Umbilical cord (tissue), 2 donors: ENCODE measurements around the gene KCNH1. TPM values are rescaled to one million over a fixed set of nuclear protein-coding genes. Genes with fewer than 3 reads are reported as not detected.

Experiments used
- DNase-seq: peaks from one replicate; pipeline ENCODE4 v3.0.0-alpha.2; 2015; ENCODE audit warnings: low spot score
- total RNA-seq: library from RNA; depleted of rRNA; stranded (reverse); fragments of >200 nt; gene quantifications from one replicate; pipeline ENCODE4 v1.2.3, GENCODE V29; 2014; ENCODE audit warnings: low replicate concordance; ENCODE audit not compliant: insufficient read depth

KCNH1 gene
- total RNA-seq, 1 donor from 2014 or later, result 1.2 TPM

DNA sequence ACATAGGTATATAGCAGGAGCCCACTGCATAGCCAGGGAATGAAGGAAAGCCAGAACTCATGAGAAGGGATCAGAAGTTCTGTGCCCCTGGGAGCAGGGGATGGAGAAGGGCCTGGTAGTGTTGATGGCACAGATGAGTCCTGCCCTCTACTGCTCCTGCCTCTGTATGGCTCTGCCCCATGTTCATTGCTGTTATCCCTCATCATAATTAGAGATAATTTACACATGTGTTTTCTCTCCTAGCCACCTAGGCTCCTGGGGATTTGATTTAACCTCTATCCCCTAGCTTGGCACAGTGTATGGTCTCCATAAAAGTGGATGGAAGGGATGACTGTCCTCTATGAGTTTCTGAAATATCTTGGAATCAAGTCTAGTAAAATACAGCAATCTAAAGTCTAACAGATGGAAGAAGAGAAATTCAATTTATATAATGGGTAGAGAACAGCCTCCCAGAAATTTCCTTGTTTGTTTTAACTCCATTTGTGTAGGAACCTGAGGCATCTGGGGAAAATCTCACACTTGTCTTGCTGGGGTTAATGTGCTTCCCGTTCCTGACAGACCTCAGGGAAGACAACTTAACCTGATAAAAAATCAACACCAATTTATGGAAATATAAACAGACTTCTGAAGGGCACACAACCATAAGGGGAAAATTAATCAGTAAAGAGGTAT, 411.4 kb downstream of the KCNH1 start:
- DNase-seq, result no peak

DNA sequence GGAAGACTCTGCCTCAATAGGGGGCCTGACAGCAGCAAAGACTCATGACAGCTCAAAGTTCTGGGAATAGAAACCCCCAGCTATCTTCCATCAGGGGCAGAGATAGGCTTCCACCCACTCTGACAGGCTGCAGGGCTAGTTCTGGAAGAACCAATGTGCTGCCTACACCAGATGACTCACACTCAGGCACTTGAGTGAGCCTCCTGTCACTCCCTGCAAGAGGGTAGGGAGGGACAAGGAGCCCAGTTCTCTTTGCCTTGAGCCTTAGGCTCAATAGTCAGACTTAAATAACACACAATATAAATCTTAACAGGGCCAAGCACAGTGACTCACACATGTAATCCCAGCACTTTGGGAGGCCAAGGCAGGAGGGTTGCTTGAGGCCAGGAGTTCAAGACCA, 418.9 kb downstream of the KCNH1 start:
- no peak for DNase-seq

DNA sequence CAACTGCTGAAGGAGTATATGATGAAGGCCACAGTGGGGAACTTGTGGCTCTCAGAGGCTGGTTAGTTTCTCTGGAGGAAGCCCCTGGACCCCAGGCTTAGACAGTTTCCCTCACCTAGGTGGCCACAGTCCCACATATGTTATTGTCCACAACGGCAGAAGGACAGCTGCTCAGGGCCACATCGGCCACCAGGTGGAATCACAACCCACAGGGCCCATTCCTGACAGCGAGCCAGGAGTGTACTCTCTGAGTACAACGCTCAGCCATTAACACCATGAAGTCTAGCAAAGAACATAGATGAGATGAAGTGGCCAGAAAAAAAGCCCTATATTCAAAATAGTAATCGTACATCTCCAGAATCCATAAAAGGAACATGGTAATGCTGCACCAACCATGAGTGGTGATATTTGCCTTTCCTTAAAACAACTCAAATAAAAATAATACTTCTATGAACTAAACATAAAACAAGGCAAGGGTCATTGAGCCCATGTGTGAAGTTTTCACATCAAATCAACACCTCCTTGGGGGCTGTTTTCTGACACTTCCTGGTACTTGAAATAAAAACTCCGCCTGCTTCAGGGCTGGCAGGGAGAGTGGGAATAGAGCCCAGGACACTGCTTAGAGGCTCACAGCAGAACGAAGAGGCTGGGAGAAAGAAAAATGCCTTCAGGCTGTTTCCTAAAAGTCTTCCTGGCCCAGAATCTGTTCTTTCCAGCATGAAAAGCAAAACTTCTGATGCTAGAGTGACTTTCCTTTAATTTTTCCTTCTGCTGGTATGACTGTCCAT, 421.9 kb downstream of the KCNH1 start:
- DNase-seq, result no peak

- DNase-seq, result no peak
These were observed 424.2 kb downstream of the KCNH1 start for GRCh38 chr1:210709701-210710100.

DNA sequence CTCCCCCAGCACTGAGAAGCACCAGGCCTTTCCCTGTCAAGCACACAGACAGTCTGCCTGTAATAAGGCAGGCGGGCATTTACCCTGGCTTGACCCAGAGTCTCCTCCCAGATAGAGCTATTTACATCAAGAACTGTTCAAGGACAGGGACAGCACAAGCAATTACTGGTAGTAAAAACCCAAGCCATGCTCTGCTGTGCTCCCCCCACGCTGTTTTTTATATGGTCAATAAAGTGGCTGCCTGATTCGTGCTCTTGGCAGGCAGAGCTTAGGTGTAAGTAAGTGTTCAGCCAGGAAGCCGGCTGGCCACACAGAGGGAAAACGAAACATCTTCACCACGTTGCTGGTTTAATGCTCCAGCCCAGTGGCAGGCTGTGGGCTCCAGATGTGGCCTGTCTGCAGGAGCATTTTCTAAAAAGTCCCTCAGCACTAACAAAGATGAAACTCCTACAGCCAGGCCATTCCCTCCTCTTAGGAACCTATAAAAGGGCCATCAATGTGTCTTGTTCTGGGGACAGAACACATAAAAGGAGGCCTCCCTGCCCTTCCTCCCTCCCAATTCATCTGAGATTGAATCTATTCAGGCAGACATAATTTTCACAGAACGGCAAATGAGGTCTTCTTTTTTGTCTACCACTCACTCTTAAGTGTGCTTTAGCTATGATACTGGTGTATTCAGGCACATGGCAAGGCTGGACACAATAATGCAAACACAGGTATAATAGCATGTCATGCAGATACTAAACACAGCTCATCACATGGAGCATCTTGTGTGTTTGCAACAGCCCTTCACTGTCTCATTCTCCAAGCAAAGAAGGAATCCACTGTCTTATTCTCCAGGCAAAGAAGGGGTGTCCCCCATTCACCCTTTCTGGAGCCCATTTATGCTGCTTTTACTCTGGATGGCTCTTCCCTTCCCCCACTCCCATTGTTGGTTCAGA, 426.4 kb downstream of the KCNH1 start:
- DNase-seq, result no peak

DNA sequence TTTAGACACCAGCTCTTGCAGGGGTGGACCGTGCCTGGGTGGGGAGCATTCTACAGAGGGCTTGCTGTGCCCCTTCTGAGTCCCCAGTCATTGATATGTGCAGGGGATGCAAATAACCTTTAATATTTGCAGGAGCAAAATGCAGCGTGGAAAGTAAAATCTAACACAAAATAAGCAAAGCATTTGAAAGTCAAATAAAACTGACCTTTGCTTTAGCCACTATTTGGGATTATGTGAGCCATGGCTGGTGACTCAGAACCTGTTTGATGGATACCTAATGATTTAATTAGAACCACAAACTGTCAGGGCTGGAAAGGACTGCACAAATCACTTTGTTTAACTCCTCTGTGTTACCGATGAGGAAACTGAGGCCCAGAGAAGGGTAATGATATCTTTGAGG, 427.7 kb downstream of the KCNH1 start:
- DNase-seq, result no peak

- DNase-seq, result peak; percentile 64
These were observed 428.9 kb downstream of the KCNH1 start for GRCh38 chr1:210705086-210705485.

DNA sequence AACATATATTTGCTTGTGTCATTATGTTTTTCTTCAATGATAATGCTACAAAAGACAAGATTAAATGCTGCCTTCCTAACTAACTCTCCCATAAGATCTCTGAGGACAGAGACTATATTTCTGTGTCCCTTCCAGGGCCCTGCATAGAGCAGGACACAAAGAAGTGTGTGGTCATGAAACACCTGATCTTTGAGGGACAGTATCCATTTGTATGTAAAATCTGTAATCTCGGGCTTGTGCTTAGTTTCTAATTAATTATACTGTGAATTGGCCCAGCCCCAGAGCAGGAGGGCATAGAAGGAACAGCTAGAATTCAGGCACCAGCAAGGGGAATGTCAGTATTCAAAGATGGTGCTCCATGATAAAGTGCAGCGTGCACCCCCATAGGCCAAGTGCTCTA, 430.4 kb downstream of the KCNH1 start:
- no peak for DNase-seq

DNA sequence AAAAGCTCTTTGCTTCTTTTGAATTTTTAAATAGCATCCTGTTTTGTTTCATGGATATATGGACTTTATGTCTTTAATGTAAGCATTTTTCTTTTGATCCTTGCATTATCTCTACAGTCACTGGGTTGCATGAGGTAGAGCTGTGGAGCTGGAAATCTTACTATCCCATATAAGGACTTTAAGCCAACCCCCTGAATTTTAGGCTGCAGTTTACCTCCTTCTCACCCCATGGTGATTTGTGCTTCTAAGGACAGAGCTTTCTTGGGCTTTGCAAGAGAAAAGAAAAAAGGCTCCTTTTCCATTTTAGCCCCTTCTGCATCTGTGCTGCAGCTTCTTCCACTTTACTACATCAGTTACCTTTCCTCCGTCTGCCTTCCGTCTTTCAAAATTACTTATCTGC, 431.4 kb downstream of the KCNH1 start:
- DNase-seq, result peak; percentile 82

DNA sequence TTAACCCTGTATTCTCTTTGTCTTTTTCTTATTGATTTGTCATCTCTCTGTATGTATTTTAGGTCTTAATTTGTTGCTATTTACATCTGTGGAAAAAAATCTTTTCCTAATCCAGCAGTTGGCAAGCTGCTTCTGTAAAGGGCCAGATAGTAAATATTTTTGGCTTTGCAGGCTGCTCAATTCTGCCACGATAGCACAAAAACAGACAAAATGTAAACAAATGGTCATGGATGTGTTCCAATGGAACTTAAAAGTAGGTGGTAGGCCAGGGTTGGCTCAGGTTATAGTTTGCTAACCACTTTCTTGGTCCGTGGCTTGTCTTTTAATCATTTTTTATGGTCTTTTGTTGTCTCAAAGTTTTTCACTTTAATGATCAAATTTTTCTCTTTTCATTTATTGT, 433.4 kb downstream of the KCNH1 start:
- no peak for DNase-seq

DNA sequence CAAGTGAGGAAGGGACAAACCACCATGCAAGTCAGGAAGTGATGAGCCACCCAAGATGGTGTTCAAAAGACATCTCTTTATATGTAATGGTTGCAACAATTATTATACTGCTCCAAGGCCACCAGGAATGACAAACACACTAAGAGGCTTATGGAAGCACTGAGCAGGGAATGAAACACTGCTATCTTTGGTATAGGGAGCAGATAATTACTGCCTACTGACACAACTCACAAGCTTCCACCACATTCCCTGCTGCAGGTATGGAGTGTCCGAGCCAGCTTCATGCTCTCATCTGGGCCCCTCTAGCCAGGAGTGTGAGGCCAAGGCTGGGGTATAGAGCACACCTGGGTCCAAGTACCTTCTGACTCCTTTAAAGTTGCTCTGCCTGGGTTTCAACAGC, 433.9 kb downstream of the KCNH1 start:
- no peak for DNase-seq

- no peak for DNase-seq
These were observed 435.3 kb downstream of the KCNH1 start for GRCh38 chr1:210698661-210699060.

- no peak for DNase-seq
These were observed 436.8 kb downstream of the KCNH1 start for GRCh38 chr1:210697185-210697584.

GRCh38 chr1:210696709-210697108, 437.2 kb downstream of the KCNH1 start:
- DNase-seq, result peak; percentile 21

DNA sequence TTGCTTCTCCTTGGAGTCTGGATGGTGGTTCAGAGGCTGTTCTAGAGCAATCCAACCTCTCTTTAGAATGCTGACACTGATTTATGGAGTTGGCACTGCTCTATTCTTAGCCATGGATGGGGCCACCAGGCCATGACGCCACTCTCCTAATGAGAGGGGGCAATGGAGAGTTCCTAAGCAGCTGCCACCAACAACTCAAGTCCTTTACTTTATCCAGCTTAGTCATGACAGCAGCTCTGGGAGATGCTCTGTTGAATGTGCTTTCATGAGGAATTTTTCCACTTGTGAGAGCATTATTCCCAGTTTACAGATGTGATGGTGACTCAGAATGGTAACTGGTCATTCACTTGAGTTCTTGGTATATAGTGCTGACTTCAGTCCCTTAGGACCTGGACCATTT, 438.9 kb downstream of the KCNH1 start:
- DNase-seq, result no peak

DNA sequence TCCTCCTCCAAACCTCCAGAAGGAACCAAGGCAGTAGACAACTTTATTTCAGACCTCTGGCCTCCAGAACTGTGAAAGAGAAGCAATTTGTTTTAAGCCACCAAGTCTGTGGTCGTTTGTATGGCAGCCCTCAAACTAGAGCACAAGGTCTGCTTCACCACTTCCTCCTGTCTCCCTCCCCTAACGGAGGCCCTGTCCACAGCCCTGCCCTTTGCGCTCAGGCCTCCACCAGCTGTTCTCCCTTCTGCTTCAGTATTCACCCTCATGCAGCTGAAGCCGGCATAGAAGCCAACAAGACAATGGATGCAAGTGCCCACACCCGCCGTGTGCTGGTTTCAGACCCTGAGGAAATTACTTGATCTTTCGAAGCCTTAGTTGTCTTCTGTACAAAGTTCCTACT, 441.2 kb downstream of the KCNH1 start:
- no peak for DNase-seq

- DNase-seq, result peak; percentile 55
These were observed 442.8 kb downstream of the KCNH1 start for GRCh38 chr1:210691039-210691610.

GRCh38 chr1:210690236-210690635, 443.7 kb downstream of the KCNH1 start:
- DNase-seq, result no peak

GRCh38 chr1:210689826-210690225, 444.1 kb downstream of the KCNH1 start:
- DNase-seq, result no peak

DNA sequence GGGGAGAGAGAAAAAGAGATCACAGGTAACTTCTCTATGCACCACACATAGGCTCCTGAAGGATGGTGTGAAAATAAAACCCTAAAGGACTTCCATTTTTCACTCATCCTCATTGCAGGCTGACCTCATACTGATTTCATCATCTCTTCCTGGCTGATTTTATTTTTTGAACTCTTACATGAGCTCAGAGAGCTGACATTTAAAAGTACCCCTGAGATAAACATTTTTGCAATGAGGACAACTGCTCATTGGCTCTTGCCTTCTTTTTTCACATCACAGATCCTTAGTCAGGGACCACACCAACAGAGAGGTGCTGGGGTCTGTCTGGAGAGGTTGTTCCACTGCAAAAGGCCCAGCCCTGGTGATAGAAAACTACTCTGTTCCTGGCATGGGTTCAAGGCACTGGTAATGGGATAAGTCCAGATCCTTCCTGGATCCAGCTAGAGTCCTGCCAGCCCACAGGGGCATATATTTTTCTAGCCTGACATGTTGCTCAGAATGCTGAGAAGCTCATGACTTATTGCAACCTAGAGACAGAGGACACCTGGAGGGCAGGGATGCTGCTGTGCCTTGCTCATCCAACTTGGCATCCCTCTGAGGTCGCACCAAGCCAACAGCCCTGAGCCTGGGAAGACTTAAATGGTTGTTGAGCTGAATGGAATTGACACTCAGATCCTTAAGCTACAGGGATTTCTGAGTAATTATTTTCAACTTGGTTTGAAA, 445.3 kb downstream of the KCNH1 start:
- no peak for DNase-seq
